Activated CD8-positive, alpha-beta memory T cell treated with anti-CD3 and anti-CD28 coated beads, Interleukin-2, amount 50 U/mL, for 24 hours (primary cell): ENCODE measurements around the gene SAPCD2.

Experiments used
- DNase-seq: peaks from one replicate; pipeline ENCODE4 v3.0.0-alpha.2; 2020; ENCODE audit errors: extremely low read depth

The SAPCD2 gene

GRCh38 chr9:137107312-137107921, 37.1 kb upstream of the SAPCD2 start:
- no peak for DNase-seq

GRCh38 chr9:137106662-137107250, 36.4 kb upstream of the SAPCD2 start:
- no peak for DNase-seq

- DNase-seq: no peak
Measured at GRCh38 chr9:137105814-137106661, 35.7 kb upstream of the SAPCD2 start.

GRCh38 chr9:137103206-137103999, 33.0 kb upstream of the SAPCD2 start:
- no peak for DNase-seq

GRCh38 chr9:137099231-137099630, 28.9 kb upstream of the SAPCD2 start:
- DNase-seq: no peak

- DNase-seq: no peak
Measured at GRCh38 chr9:137097761-137098462, 27.6 kb upstream of the SAPCD2 start.

GRCh38 chr9:137096785-137097546, 26.6 kb upstream of the SAPCD2 start:
- no peak for DNase-seq

GRCh38 chr9:137095664-137096517, 25.5 kb upstream of the SAPCD2 start:
- DNase-seq: peak; percentile 68

GRCh38 chr9:137089232-137089947, 19.0 kb upstream of the SAPCD2 start:
- DNase-seq: no peak

- DNase-seq: no peak
Measured at GRCh38 chr9:137088121-137088520, 17.8 kb upstream of the SAPCD2 start.

- no peak for DNase-seq
Measured at GRCh38 chr9:137087409-137087925, 17.1 kb upstream of the SAPCD2 start.

GRCh38 chr9:137086531-137087408, 16.4 kb upstream of the SAPCD2 start, which contains the start of gene MAN1B1:
Gene MAN1B1 (plus strand): TSS chr9:137086985. CDS start chr9:137087000, 15 bp downstream.
- DNase-seq: peak; percentile 97

GRCh38 chr9:137085920-137086530, 15.7 kb upstream of the SAPCD2 start:
- DNase-seq: no peak

GRCh38 chr9:137084526-137084925, 14.2 kb upstream of the SAPCD2 start:
- DNase-seq: no peak

GRCh38 chr9:137083394-137084004, 13.1 kb upstream of the SAPCD2 start:
- no peak for DNase-seq

- no peak for DNase-seq
Measured at GRCh38 chr9:137082925-137083290, 12.6 kb upstream of the SAPCD2 start.
